Keratinocyte (primary cell): Measurements from ENCODE around the gene SPATA31D3.

ENCODE experiments used
- EZH2 ChIP-seq: IDR thresholded peaks from one replicate; pipeline ENCODE4 v1.6.1; 2012; ENCODE audit warnings: inconsistent platforms, mild to moderate bottlenecking, low read length, moderate library complexity
- TF ChIP-seq, protein P1 (sequence below), 3 experiments: IDR thresholded peaks in 1 of 3; conservative IDR thresholded peaks in 1 of 3; optimal IDR thresholded peaks in 1 of 3; 2 replicates in 2 of 3; 3 replicates in 1 of 3; pipeline versions ENCODE3 to v1.5.1; 2011; ENCODE audit warnings: low read length in 3 of 3, mild to moderate bottlenecking in 3 of 3, moderate library complexity in 2 of 3, control low read depth in 1 of 3, inconsistent platforms in 1 of 3; ENCODE audit not compliant: insufficient read depth in 2 of 3; ENCODE audit errors: extremely low read depth in 1 of 3

DNA sequence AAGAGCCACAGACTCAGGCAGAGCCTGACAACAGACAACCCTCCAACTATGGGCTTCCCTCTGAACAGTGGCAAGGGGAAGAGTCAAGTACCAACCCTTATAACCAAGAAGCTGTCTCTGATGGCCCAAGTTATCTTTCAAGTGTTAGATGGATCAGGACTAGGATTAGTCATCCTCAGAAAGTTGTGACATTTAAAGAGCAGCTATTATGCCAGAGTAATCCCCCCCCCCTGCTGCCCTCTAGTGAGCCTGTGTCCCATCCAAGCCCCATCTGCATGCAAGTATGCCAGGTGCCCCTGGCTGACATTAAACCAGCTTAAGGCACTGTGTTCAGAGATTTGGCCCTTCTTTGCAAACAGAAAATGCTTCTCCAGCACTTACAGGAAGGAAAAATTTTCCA, 28.4 kb downstream of the SPATA31D3 start:
- no peak for TF ChIP-seq EZH2
- TF ChIP-seq, protein P1, sequence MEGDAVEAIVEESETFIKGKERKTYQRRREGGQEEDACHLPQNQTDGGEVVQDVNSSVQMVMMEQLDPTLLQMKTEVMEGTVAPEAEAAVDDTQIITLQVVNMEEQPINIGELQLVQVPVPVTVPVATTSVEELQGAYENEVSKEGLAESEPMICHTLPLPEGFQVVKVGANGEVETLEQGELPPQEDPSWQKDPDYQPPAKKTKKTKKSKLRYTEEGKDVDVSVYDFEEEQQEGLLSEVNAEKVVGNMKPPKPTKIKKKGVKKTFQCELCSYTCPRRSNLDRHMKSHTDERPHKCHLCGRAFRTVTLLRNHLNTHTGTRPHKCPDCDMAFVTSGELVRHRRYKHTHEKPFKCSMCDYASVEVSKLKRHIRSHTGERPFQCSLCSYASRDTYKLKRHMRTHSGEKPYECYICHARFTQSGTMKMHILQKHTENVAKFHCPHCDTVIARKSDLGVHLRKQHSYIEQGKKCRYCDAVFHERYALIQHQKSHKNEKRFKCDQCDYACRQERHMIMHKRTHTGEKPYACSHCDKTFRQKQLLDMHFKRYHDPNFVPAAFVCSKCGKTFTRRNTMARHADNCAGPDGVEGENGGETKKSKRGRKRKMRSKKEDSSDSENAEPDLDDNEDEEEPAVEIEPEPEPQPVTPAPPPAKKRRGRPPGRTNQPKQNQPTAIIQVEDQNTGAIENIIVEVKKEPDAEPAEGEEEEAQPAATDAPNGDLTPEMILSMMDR (optimal IDR thresholded peaks at IDR 0.05 in 1 of 3, IDR thresholded peaks at IDR 0.05 in 1 of 3, conservative IDR thresholded peaks at IDR 0.05 in 1 of 3; ENCODE audit: extremely low read depth in 1 of 3, insufficient read depth in 2 of 3, low read length in 3 of 3): no peak
